Measurements from ENCODE around the gene YTHDC2.

GRCh38 chr5:113552137-113552536 is 38.6 kb downstream of the YTHDC2 start:
- TF ChIP-seq GATA3 (IDR thresholded peaks at IDR 0.05; ENCODE audit: low read depth, low read length) (no peak), GATA2 (IDR thresholded peaks at IDR 0.05; ENCODE audit: low read depth, low read length) (no peak)

Data from SH-SY5Y (cell line).